Ramos (cell line): ENCODE results near the gene KIAA0513.

Experiments
- in situ Hi-C: fragments of 300-500 bp; cut with MboI; formaldehyde crosslinking; loops from one replicate; pipeline ENCODE4 v1.14.3; 2022; ENCODE audit warnings: low sequenced_read_pairs; ENCODE audit not compliant: unreplicated experiment

The KIAA0513 gene

DNA sequence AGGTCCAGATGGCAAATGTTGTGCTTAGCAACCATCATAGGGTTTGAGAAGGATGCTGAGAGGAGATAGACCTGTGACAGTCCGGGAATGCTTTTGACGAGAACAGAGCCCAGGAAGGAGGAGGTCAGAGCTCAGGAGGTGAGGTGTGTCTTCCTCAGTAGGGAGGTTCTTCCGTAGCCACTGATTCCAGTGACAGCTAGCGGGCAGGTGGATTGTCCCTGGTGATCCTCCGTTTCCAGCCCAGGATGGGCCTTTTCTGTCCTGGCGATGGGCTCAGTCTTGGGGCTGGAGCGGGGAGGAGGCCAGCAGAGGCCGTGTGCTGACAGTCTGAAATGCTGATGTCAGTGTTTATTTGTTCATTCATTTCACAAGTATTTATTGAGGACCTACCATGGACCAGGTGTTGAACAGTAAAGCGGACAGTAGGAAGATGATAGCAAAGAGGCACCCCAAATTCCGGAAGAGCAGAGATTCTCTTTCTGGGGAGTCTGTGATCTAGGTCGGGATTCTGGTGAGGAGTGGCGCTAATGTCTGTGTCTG is 38.8 kb downstream of the KIAA0513 start:
- in situ Hi-C loops, result no loop called here

DNA sequence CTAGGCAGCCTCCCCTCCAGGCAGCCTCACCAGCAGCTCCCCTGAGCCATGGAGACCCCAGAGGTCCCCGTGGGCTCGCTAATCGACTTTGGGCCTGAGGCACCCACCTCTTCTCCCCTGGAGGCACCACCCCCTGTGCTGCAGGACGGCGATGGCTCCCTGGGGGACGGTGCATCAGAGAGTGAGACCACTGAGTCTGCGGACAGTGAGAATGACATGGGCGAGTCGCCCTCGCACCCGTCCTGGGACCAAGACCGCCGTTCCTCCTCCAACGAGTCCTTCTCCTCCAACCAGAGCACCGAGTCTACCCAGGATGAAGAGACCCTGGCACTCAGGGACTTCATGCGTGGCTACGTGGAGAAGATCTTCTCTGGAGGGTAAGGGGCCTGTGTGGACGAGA is 39.4 kb downstream of the KIAA0513 start:
- in situ Hi-C loops, result no loop called here

DNA sequence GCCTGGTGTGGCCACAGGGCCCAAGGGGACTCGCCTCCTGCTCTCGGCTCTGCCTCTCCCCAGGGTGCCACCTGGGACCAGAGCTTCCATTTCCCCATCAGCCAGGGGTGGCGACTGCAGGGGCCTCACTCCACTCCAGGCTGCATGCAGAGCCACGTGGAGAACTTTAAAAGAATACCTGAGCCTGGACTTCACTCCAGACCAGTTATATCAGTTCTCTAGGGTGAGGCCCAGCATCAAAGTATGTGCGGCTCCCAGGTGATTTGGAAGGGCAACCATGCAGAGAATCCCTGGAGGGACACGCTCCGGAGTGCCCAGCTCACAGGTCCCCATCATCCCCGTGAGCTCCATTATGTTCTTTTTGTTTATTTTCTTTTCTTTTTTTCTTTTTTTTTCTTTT is 39.8 kb downstream of the KIAA0513 start:
- in situ Hi-C loops, result no loop called here

DNA sequence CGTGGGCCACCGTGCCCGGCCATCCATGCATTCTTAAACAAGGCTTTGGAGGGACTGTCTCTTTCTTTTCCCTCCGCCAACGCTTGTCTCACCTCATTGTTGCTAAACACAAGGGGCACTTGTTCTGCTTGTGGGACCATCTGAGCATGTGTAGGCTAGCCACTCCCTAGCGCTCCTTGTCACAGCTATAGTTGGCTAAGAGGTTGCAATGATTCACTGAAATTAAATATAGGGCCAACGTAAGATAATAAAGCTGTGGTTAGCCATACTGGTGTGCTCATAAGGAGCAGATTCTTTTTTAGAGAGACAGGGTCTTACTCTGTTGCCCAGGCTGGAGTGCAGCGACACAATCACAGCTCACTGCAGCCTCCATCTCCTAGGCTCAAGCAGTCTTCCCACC is 41.2 kb downstream of the KIAA0513 start:
- in situ Hi-C loops, result no loop called here

DNA sequence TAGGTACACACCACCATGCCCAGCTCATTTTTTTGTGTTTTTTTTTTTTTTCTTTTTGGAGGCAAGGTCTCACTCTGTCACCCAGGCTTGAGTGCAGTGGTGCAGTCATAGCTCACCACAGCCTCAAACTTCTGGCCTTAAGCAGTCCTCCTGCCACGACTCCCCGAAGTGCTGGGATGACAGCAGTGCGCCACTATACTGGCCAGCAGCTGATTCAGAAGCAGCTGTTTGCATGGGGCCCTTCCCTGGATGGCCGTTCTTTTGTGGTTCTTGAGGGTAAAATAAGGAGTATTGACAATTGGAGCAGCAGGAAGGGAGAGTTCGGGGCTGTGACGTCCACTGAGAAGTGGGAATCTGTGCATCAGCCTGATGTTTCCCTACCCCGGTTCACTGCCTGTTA is 41.6 kb downstream of the KIAA0513 start:
- in situ Hi-C loops, result no loop called here

DNA sequence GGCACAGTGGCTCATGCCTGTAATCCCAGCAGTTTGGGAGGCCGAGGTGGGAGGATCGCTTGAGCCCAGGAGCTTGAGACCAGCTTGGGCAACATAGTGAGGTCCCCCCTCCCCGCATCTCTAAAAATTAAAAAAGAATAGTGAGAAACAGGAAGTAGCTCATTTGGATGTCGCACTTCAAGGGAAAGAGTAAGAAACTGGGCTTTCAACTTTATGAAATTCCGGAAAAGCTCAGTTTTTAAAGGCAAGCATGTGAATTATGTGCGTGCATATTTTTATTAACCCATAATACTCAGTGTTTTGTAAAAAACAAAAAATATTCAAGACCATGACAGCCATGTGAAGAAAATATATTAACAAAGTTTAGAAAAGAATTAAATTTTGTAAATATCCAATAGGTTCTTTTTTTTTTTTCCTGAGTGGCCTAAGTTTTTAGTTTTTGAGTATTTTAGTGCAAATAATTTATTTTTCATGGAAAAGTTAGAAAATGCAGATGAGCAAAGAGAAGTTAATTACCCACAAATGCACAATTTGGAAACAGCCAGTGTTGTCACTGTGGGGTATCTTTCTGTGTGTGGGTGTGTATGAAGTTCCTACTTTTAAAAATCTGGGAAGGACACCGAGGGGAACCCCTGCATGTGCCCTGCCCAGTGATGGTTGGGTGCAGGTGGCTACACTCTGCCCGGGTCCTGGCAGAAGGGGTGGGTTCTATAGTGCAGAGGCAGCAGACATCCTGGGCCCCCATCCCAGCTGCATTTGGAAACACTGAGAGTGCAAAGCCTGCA is 44.7 kb downstream of the KIAA0513 start:
- in situ Hi-C loops, result no loop called here

DNA sequence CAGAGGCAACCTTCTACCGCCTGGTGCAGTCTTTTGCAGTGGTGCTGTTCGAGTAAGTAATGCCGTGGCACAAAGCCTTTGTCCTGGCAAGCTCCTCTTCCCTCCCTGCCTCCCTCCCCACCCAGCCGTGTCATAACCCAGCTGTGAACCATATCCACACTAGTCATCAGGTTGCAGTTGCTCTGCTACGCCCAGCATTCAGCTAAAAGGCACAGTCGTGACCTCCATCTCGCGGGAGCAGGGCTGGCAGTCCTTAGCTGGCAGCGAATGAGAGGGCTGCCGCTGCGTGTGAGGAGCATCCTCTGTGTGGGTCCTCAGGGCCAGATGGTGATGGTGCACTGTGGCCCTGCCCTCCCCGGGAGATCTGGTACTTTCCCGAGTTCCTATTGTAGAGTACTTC is 45.4 kb downstream of the KIAA0513 start:
- in situ Hi-C loops, result no loop called here

DNA sequence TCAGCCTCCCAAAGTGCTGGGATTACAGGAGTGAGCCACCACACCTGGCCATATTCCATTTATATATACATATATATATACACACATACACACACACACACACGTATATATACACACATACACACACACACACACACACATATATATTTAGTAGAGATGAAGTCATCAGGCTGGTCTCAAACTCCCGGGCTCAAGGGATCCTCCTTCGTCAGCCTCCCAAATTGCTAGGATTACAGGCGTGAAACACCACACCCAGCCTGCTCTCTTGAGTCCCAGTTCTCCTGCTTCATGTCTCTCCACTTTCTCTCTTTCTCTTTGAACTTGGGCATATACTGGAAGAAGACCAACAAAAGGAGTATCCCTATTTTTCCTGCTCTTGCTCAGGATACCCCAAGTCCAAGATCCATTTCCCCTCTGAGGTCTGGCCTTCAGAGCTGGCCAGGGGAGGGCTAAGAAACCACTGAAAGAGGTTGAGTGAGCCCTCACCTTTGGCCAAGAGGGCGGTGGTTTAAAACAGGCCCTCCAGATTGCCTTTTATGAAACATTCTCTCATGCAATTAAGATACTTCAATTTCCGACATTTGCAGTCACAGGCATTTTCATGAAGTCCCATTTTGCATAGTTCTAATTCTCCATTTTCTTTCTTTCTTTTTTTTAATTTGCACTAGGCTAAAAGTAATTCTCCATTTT is 46.8 kb downstream of the KIAA0513 start:
- in situ Hi-C loops, result no loop called here

DNA sequence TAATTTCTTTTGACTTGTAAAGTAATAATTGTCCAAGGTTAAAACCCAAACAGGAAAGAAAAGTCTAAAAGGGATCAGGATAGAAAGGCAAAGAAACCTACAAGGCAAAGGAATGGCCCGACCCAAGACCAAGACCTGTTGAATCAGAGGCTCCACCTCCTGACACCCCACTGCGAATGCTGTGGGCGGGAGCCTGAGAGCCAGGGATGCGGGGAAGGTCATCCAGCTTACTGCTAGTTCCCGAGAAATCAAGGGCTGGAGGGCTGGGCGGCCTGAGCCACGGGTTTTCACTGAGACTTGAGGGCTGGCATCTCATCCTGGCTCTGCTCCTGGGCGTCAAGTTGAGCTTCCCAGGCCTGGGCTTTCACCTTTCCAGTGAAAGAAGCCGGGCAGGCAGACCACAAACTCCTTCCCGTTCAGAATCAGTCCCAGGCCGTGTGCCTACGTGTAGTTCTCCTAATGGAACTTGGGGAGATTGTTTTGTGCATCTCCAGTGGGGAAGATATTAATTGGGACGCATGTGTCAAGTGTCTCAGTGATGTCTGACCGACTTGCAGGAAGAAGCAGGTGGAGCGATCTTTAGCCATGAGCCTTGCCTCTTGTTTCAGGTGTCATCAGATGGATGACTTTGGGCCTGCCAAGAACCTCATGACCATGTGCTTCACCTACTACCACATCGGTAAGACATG is 47.8 kb downstream of the KIAA0513 start:
- in situ Hi-C loops, result no loop called here

DNA sequence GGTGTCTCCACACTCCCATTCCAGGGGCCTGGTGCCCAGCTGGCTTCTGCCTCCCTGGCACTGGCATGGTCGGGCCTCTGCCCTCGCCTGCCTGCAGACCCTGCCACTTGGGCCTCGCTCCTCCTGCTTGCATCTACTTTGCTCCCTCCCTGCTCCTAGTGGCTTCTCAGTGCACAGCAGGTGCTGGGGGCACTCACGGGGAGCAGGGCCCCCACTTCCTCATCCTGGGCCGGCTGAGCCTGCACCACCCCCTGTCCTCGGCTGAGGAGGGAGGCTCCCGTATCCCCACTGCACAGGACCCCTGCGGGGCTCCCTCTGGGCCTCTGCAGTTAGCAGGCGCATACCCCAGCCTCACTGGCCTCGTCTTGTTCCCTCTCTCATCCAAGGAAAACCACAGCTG is 49.4 kb downstream of the KIAA0513 start:
- in situ Hi-C loops, result no loop called here

DNA sequence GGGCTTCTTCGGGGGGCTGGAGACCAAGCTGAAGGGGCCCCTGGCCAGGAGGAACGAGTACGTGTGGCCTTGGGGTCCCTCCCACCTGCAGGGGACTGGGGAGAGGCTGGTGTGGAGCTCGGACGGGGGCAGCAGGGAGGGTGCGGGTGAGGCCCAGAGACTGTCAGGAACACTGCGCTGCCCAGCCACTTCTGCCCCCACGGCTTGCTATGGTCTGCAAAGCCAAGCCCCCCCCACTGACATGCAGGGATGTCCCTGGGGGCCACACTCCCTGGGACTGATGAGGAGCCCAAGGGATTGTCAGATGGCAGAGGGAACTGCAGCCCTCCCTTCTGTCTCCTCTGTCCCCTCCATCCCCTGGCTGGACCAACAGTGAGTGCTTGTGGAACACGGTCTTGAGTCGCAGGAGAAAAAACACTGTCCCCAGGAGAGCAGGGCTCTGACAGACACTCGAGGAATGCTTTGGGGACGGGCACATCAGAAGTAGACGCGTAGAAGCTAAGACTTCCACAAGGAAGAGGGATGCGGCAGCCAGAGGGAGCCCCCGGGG is 50.1 kb downstream of the KIAA0513 start:
- in situ Hi-C loops, result no loop called here

DNA sequence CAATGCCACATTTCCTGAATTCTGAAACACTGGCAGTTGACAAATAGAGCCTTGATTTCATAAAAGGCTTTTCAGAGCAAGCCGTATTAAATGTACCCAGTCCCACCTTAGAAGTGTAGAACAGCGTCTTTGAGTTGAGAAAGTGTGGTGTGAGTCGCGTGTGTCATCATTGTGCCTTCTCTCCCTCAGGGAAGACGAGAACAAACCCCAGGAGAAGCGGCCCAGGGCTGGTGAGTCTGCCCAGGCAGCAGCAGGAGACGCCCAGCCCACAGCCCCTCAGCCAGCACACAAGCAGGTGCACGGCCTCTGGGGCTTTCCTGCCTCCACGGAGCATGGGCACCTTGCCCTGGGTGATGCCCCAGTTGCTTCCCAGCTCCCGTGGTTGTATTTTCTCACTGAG is 50.6 kb downstream of the KIAA0513 start:
- in situ Hi-C loops, result no loop called here

DNA sequence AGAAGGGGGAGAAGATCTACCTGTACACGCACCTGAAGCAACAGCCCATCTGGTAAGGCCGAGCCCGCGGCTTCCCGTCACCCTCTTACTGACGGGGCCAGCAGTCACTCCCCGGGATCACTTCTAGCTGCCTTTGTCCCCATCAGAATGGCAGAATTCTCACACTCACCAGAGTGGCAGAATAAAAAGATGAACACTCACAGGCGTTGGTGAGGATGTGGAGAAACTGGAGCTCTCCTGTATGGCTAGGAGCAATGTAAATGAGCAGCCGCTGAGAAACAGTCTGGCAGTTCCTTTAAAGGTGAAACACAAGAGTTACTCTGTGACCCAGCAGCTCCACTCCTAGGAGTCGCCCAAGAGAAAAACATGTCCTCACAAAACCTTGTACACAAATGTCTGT is 51.4 kb downstream of the KIAA0513 start:
- in situ Hi-C loops, result no loop called here

DNA sequence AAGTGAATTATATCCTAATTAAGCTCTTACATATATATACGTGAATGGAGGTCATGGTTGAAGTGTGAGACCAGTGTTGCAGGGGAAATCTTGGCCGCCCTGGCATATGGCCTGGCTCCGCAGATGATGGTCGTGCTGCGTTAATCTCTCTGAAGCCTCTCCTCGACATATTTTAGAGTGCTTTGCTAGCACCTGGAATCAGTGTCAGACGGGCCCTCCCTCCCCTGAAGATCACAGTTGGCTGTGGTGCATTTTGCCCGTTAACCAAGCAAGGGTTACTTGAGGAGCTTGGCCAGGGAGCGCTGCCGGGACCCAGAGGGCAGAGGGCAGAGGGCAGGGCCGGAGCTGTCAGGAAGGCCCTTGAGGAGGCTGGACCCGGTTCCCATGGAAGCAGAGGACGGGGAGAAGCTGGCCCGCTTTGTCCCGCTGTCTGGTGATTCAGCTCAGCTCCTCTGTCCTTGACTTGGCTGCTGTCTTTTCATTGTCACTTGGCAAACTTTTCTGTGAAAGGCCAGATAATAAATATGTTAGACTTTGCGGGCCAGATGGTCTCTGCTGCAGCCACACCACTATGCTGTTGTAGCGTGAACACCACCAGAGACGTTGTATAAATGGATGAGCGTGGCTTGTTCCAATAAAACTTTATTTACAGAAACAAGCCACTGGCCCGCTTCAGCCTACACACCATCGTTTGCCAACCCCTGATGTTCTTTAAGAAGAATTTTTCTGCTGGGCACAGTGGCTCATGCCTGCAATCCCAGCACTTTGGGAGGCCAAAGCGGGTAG is 52.4 kb downstream of the KIAA0513 start:
- in situ Hi-C loops, result no loop called here

DNA sequence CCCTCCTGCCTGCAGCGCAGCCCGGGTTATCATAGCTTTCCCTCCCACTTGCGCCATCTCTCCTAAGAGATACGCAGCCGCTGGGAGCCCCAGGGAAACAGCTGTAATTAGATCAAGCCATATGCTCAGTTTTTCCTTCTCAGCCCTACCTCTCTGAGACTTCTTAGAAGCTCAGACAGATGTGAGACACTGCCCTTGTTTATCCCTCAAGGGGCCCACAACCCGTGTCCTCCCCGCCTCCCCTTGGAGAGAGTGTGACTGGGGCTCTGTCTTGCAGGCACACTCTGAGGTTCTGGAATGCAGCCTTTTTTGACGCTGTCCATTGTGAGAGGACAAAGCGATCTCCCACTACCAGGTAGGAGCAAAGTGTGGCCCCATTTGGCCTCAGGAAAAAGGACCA is 53.4 kb downstream of the KIAA0513 start:
- in situ Hi-C loops, result no loop called here

DNA sequence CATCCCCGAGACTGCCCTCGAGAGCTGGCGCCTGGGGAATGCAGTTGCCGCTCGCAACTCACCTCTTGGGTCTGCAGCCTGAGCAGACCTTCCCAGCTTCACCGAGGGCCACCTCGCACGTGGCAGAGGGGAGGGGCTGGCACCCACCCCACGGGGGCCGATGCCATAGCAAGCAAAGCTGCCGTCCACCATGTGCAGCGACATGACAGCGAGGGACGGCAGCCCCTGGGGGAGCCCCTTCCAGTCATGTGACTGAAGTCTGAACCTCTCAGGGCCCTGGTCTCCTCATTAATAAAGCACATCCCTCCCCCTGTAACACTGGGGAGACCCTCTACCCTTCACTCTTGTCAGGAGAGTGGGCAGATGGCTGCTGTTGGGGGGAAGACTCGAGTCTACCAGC is 54.2 kb downstream of the KIAA0513 start:
- in situ Hi-C loops, result no loop called here

DNA sequence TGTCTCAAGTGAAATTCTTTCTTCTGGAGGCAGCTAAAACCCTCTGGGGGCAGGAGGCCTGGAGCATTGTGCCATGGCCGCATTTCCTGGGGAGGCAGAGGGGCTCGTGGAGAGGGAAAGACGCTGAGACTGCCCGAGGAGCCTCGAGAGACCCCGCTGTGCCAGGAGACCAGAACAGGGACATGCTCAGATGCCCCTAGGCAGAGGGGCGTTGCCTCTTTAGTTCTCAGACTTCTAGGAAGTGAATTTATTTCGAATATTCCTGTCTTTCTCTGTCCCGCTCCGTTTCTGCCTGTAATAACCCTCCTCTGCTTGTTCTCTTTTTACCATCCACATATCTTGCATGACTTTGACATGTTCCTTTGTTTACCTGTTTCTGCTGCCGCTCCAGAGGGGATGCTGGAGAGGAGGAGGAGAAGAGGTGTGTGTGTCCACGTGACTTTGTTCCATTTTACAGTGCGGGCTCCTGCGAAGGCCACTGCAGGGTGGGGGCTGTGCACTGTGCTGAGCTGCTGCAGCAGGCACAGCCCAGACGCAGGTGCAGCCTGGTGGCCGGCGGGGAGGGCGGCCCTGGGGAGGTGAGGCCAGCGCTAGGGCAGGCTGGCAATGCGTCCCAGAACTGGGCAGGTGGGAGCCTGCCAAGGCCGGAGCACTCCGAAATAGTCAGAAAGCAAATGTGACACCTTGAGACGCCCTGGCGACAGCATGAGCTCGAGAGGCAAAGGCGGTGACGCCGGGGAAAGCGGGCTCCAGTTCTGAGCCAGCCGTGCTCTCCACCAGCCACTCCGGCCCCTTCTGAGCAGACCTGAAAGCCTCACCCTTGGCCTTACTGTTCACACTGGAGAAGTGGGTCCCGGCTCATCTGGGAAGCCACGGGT is 54.8 kb downstream of the KIAA0513 start:
- in situ Hi-C loops, result no loop called here

DNA sequence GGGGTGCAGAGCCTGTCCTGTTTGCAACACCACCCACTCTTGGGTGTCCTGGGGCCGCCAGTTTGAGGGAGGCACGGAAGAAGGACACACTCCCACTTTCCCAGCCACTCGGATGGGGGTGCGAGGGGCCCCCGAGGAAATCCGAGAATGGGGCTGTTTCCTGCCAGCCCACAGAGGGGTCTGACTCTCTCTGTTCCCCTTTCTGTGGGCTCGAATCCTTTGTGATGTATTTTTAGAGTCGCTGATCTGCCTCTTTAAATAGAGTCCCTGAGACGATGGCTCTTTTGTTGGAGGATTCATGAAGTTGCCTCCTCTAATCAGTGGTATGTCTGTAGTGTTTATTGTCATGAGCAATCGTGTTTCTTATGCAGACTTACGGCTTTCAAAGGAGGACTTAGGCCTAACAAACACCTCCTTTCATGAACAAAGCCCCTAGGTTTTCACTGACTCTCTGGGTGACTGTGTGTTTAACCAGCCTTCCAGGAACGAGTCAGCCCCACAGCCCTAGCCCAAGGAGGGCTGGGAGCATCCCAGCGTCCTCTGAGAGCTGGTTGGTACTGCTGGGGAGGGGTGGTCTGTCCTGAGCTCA is 55.5 kb downstream of the KIAA0513 start:
- in situ Hi-C loops, result no loop called here
